NT2/D1 (cell line): ENCODE measurements around the gene CHML.

ENCODE experiments used
- DNase-seq: peaks from one replicate; pipeline ENCODE4 v3.0.0-alpha.2; 2011; ENCODE audit warnings: low read depth, low spot score
- H3K27me3 ChIP-seq: 2 replicates; pipeline ENCODE4 v1.6.0; 2011; ENCODE audit warnings: mild to moderate bottlenecking; ENCODE audit not compliant: insufficient read length, insufficient read depth
- H3K36me3 ChIP-seq: 2 replicates; pipeline ENCODE4 v1.6.1; 2011; ENCODE audit warnings: mild to moderate bottlenecking, low read length, mixed read lengths; ENCODE audit not compliant: insufficient read depth, insufficient read length
- H3K4me1 ChIP-seq: 2 replicates; pipeline ENCODE4 v1.5.1; 2011; ENCODE audit not compliant: insufficient read depth, insufficient read length
- H3K4me3 ChIP-seq: 2 replicates; pipeline ENCODE4 v1.5.1; 2011; ENCODE audit warnings: low read depth; ENCODE audit not compliant: insufficient read length
- H3K9ac ChIP-seq: 2 replicates; pipeline ENCODE4 v1.6.0; 2011; ENCODE audit warnings: low read depth; ENCODE audit not compliant: insufficient read length
- H3K9me3 ChIP-seq: 2 replicates; pipeline ENCODE4 v1.5.1; 2011; ENCODE audit warnings: mild to moderate bottlenecking, low read length; ENCODE audit not compliant: insufficient read depth
- SUZ12 ChIP-seq: IDR thresholded peaks from 2 replicates; pipeline ENCODE4 v1.6.1; 2011; ENCODE audit not compliant: insufficient read length, insufficient read depth; ENCODE audit errors: extremely low read depth
- YY1 ChIP-seq: IDR thresholded peaks from 2 replicates; pipeline ENCODE4 v1.6.1; 2011; ENCODE audit not compliant: insufficient read length, insufficient read depth
- ZNF274 ChIP-seq: IDR thresholded peaks from 2 replicates; pipeline ENCODE4 v1.6.1; 2011; ENCODE audit warnings: mild to moderate bottlenecking, low read depth, low read length

CHML gene

GRCh38 chr1:241638099-241638682 lies 2.0 kb downstream of the CHML start:
- peaks cover 29% of the 10 kb centered on the region for H3K9me3 ChIP-seq
- TF ChIP-seq SUZ12 (no peak), YY1 (no peak), ZNF274 (no peak)
- peaks cover 43% of the 10 kb centered on the region for H3K36me3 ChIP-seq
- no peak overlapping the region for H3K9ac ChIP-seq
- peaks cover 2% of the 10 kb centered on the region for H3K4me1 ChIP-seq
- DNase-seq = no peak
- no peaks in the 10 kb centered on the region for H3K27me3 ChIP-seq
- peak overlapping the region; percentile 99 for H3K4me3 ChIP-seq

GRCh38 chr1:241637604-241638003 lies 2.6 kb downstream of the CHML start:
- Histone ChIP-seq H3K9ac (no peak overlapping the region), H3K9me3 (peaks cover 24% of the 10 kb centered on the region), H3K27me3 (no peaks in the 10 kb centered on the region), H3K4me3 (no peak overlapping the region), H3K4me1 (peaks cover 2% of the 10 kb centered on the region), H3K36me3 (peaks cover 47% of the 10 kb centered on the region)
- DNase-seq = no peak
- TF ChIP-seq SUZ12 (no peak), YY1 (no peak), ZNF274 (no peak)

GRCh38 chr1:241637046-241637590 lies 3.1 kb downstream of the CHML start:
- no peaks in the 10 kb centered on the region for H3K27me3 ChIP-seq
- DNase-seq = no peak
- no peak overlapping the region for H3K9ac ChIP-seq
- peaks cover 47% of the 10 kb centered on the region for H3K36me3 ChIP-seq
- no peak for TF ChIP-seq SUZ12
- TF ChIP-seq YY1 = no peak
- no peak for TF ChIP-seq ZNF274
- H3K4me3 ChIP-seq = no peak overlapping the region
- peaks cover 19% of the 10 kb centered on the region for H3K9me3 ChIP-seq
- peaks cover 2% of the 10 kb centered on the region for H3K4me1 ChIP-seq

GRCh38 chr1:241636291-241636690 lies 3.9 kb downstream of the CHML start:
- TF ChIP-seq SUZ12 (no peak), ZNF274 (no peak), YY1 (no peak)
- no peak for DNase-seq
- H3K4me1 ChIP-seq = peaks cover 2% of the 10 kb centered on the region
- peaks cover 10% of the 10 kb centered on the region for H3K9me3 ChIP-seq
- H3K27me3 ChIP-seq = no peaks in the 10 kb centered on the region
- H3K9ac ChIP-seq = no peak overlapping the region
- peaks cover 56% of the 10 kb centered on the region for H3K36me3 ChIP-seq
- H3K4me3 ChIP-seq = no peak overlapping the region

GRCh38 chr1:241635556-241636152 lies 4.5 kb downstream of the CHML start:
- TF ChIP-seq SUZ12 = no peak
- no peak for TF ChIP-seq YY1
- no peak for TF ChIP-seq ZNF274
- Histone ChIP-seq H3K27me3 (no peaks in the 10 kb centered on the region), H3K4me1 (peaks cover 2% of the 10 kb centered on the region), H3K36me3 (peaks cover 56% of the 10 kb centered on the region), H3K9me3 (peaks cover 5% of the 10 kb centered on the region; the same call in 1 of the 2 replicates), H3K9ac (no peak overlapping the region), H3K4me3 (no peak overlapping the region)
- DNase-seq = no peak

- Histone ChIP-seq H3K9ac (no peak overlapping the region), H3K4me1 (peaks cover 2% of the 10 kb centered on the region), H3K27me3 (no peaks in the 10 kb centered on the region), H3K4me3 (no peak overlapping the region), H3K36me3 (peaks cover 59% of the 10 kb centered on the region), H3K9me3 (peaks cover 5% of the 10 kb centered on the region; the same call in 1 of the 2 replicates)
- TF ChIP-seq YY1 = no peak
- no peak for TF ChIP-seq ZNF274
- no peak for TF ChIP-seq SUZ12
- no peak for DNase-seq
Observed at GRCh38 chr1:241632987-241633386, 7.2 kb downstream of the CHML start.

- Histone ChIP-seq H3K9me3 (peaks cover 5% of the 10 kb centered on the region; the same call in 1 of the 2 replicates), H3K4me1 (no peaks in the 10 kb centered on the region), H3K36me3 (peaks cover 48% of the 10 kb centered on the region), H3K9ac (no peak overlapping the region), H3K27me3 (no peaks in the 10 kb centered on the region), H3K4me3 (no peak overlapping the region)
- DNase-seq = no peak
- TF ChIP-seq ZNF274 (no peak), SUZ12 (no peak), YY1 (no peak)
Observed at GRCh38 chr1:241631674-241632073, 8.5 kb downstream of the CHML start.
